IMR-90 (cell line): Measurements from ENCODE around the gene ABL1.

Experiments used
- CEBPB ChIP-seq: IDR thresholded peaks from 2 replicates; pipeline ENCODE4 v1.6.1; 2012; ENCODE audit warnings: low read depth, low read length, improper control_type of control experiment
- CHD1 ChIP-seq: IDR thresholded peaks from 2 replicates; pipeline ENCODE4 v1.6.1; 2012; ENCODE audit warnings: low read depth, low read length, improper control_type of control experiment
- CTCF ChIP-seq: conservative IDR thresholded peaks from 2 replicates; pipeline ENCODE4 v1.5.1; 2012; ENCODE audit warnings: mild to moderate bottlenecking, low read depth, low read length, improper control_type of control experiment
- ELK1 ChIP-seq: fragments of 150-350 bp; IDR thresholded peaks from 2 replicates; pipeline ENCODE4 v1.6.1; 2016; ENCODE audit warnings: low read depth, mild to moderate bottlenecking, low read length, moderate library complexity, borderline replicate concordance
- POLR2A ChIP-seq: IDR thresholded peaks from 2 replicates; pipeline ENCODE4 v1.6.1; 2012; ENCODE audit warnings: mild to moderate bottlenecking, low read depth, low read length
- RAD21 ChIP-seq: IDR thresholded peaks from 2 replicates; pipeline ENCODE4 v1.6.1; 2012; ENCODE audit warnings: low read length, improper control_type of control experiment
- RCOR1 ChIP-seq: IDR thresholded peaks from 2 replicates; pipeline ENCODE4 v1.6.1; 2012; ENCODE audit warnings: mild to moderate bottlenecking, low read length, improper control_type of control experiment; ENCODE audit not compliant: insufficient replicate concordance
- SMC3 ChIP-seq: fragments of 150-350 bp; IDR thresholded peaks from 2 replicates; pipeline ENCODE4 v1.6.1; 2016; ENCODE audit warnings: low read depth, mild to moderate bottlenecking, antibody characterized with exemption, low read length, moderate library complexity

- TF ChIP-seq CTCF (no peak), POLR2A (no peak), RCOR1 (no peak), ELK1 (no peak), SMC3 (no peak), RAD21 (no peak), CHD1 (no peak), CEBPB (no peak)
Measured at GRCh38 chr9:130903194-130904069, 68.4 kb downstream of the ABL1 start.
